22Rv1 (cell line): ENCODE data around the gene DCHS1.

Experiments
- ZFX ChIP-seq: fragments of 450-650 bp; IDR thresholded peaks from 2 replicates; pipeline ENCODE4 v1.6.1; 2017; ENCODE audit warnings: antibody characterized with exemption, borderline replicate concordance
- TF ChIP-seq, protein P1 (sequence below): fragments of 450-650 bp; IDR thresholded peaks from 2 replicates; pipeline ENCODE4 v1.5.1; 2017; ENCODE audit warnings: mild to moderate bottlenecking

DNA sequence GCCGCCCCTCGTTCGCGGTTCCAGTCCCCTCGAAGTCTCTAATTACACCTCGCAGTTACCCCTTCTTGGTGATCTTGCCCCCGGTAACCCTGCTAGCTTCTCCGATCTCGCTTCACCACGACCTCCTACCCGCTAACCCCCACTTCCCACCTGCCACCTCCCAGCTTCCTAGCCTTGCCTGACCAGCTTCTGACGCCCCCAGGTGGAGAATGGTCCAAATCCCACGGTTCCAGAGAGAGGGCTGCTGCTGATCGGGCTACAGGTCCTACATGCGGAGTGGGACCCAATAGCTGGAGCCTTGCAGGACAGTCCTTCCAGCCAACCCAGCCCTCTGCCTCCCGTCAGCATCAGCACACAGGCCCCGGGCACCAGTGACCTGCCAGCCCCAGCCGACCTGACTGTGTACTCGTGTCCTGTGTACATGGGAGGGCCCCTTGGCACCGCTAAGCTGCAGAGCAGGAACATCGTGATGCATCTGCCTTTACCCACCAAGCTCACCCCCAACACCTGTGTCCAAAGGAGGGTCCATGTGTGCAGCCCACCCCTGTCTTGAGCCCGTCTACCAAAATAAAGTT is 84.1 kb downstream of the DCHS1 start:
- TF ChIP-seq, protein P1, sequence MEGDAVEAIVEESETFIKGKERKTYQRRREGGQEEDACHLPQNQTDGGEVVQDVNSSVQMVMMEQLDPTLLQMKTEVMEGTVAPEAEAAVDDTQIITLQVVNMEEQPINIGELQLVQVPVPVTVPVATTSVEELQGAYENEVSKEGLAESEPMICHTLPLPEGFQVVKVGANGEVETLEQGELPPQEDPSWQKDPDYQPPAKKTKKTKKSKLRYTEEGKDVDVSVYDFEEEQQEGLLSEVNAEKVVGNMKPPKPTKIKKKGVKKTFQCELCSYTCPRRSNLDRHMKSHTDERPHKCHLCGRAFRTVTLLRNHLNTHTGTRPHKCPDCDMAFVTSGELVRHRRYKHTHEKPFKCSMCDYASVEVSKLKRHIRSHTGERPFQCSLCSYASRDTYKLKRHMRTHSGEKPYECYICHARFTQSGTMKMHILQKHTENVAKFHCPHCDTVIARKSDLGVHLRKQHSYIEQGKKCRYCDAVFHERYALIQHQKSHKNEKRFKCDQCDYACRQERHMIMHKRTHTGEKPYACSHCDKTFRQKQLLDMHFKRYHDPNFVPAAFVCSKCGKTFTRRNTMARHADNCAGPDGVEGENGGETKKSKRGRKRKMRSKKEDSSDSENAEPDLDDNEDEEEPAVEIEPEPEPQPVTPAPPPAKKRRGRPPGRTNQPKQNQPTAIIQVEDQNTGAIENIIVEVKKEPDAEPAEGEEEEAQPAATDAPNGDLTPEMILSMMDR = no peak
- no peak for TF ChIP-seq ZFX
